GM21528 (cell line): ENCODE measurements around the gene CLRN3.

Experiments used
- ATAC-seq: cut with Tn5 transposase; IDR thresholded peaks from one replicate; pipeline ENCODE4 v1.9.1; 2021; ENCODE audit warnings: mild to moderate bottlenecking, moderate library complexity; ENCODE audit not compliant: unreplicated experiment, low FRiP score

CLRN3 gene

DNA sequence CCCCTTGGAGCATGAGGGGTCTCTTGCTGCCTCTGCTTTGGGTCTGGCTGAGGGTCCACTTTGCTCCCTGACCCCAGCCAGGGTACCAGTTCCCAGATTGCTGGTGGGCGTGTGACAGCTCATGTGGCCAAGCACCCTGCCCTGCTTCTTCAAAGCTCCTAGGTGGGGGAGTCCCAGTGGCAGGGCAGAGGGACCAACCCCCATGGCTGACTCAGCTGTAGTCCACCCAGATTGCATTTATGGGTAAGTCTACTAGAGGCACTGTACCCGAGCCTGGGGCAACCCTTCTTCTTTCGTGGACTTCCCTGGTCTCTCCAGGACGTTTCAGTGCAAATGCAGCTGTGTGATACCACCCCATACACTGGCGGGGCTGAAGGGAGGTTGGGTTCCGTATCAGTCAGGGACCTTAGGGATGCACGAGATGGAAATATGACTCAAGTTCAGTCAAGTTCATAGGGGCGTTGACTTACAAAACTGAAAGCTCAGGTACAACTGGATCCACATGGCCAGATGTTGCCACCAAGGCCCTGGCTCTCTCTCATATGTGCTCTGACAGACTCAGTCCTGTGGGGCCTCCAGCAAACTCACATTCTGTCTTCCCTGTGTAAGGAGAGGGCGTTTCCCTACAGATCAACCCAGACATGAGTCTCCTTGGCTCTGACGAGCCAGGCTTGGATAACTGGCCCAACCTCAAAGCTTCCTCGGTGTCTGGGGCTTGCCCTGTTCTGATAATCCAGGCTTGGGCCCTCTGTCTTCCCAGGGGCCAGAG lies 27.7 kb upstream of the CLRN3 start:
- ATAC-seq: no peak

DNA sequence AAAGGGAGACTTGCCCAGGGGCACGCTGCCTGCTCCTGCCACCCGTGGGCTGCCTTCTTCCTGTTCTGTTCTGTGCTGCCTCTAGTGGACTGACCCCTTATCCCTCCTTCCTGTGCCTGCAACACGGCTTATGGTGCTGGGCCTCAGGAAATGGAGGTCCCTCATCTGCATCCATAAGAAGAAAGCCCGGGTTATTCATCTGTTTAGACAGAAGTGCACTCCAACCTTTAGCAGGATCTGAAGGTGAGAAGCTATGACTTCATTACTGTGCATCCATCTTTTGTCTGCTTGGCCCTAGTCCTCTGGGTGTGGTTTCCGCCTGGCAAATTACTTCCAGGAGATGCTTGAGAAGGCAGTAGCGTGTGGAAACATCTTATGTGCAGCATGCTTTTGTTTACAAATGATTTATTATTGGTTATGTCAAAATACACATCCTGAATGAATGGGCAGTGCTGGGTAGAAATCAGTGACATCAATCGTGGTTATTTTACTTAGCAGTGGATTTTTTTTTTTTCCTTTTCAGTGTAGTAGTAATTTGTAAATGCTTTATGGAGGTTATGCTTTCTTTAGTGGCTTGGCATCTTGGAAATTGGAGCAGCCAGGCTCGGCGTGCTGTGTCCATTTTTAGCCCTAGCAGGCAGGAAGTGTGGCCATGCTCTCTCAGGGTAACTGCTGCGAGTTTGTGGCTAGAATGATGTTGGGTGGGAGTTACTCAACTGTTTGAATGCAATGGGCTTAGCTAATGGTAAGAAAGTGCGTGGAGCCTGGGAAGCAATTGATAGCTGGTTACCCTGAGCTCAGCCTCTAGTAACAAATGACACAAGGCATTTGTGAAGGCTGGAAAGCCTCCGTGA lies 26.9 kb upstream of the CLRN3 start:
- ATAC-seq: no peak

DNA sequence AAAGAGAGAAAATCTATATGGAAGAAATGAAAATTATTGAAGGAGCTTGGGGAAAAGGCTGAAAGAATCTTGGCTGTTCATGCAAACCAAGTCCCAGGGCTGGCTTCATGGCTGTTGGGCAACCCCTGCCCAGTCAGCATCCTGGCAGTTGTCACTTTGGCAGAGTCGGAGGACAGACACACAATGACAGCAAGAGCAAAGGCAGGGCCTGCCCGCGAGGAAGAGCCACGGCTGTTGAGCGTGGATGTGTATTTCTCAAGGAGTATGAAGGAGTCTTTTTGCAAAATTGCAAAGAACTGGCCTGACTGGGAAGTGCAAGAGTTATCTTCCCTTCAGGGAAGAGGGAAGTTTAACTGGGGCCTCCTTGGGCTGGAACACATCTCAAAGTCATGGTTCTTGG lies 25.8 kb upstream of the CLRN3 start:
- ATAC-seq: no peak

DNA sequence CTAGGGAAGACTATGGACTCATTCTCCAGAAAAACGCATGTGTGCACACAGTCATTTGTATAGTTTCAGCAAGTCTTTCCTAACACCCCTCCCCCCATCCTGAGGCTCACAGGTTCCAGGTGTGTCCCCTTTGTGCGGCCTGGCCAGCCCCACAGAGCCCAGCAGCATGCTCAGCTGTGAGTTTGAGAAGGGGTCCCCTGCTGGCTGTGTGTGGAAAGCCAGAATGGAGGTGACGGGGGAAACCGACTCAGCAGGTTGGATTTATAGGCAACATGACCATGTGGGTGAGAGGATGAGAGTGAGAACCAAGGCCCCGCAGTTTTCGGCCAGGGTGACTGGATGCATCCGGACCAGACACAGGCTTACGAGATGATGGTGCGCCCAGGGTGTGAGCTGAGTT lies 24.1 kb upstream of the CLRN3 start:
- no peak for ATAC-seq

DNA sequence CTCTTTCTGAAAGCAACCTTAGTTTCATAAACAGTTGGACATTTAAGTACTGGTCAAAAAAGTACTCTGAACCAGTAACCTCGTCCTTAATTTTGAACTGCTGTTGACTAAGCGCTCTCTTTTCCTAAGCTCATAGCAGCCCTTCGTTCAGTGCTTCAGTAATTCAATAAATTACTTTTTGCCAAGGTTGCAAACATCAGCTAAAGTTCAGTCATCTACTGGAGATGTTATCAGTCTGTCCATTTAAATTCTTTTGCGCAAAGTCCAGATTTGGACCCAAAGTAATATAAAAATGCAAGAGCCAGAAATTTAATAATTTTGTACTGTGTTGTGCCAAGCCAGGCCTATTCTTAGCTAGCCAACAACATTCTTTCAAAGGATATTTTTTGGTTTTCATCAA lies 22.6 kb upstream of the CLRN3 start:
- no peak for ATAC-seq

DNA sequence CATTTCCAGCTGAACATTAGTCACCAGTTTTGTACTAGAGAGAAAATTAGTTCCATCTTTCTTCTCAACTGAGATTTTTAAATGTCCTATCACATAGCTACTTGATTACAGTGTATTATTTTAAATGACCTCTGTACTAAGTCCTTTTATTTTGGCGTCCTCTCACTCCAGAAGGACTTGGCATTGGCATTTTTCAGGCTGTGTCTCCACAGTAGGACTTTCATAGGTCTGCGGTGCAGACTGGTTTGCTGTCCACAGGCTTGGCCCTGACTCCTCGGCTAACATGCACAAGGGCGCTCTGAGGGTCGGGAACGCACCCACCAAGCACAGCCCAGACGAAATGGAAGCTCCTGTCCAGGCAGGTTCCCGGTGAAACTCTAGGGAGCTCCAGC lies 20.6 kb upstream of the CLRN3 start:
- ATAC-seq: no peak

DNA sequence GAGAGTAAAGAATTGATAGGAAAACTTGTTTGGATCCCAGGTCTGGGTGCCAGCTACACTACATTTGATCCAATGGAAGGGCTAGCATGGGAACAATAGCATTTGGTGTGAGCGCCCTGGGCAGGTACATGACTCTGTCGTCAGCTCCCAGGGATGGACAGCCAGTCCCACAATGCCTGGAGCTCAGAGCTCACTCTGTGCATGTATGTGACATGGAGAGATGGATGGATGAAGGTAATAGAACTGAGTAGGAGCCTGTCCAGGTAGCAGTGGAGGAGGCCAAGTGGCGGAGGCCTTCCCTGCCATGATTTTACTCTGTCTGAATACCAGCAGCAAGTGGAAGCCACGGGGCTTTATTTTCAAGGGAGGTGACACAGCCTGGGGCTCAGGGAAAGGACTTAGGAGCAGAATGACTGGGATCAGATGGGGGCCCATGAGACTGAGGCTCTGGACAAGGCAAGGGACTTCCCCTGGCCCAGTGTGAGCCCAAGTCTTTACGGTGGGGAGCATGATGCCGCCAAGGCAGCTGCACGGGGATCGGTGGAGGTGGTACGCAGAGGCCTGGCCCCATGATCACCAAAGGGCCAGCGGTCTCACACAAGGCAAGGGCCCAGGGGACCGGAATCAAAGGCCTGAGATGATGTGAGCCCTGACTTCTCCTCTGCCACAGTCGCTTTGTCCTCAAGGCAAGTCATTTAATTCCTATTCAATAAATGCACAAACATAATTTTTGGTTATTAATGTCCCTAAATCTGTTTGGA lies 20.0 kb upstream of the CLRN3 start:
- ATAC-seq: no peak

DNA sequence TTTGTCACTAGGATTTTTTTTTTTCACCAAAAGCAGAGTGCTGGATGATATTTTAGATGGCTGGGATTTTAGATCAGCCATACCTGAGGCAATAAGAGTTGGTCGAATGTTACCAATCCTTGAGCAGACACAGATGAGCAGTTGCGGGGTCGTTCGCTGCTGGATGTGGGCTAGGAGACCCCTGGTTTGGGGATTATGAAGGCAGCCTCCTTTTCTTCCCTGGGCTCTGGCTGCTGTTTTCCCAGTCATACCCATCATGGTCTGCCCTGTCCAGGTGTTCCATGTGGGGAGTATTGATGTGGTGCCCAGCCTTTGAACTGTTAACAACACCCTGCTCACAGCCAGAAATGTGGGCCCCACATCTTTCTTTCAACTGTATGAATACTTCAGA lies 19.1 kb upstream of the CLRN3 start:
- ATAC-seq: no peak

DNA sequence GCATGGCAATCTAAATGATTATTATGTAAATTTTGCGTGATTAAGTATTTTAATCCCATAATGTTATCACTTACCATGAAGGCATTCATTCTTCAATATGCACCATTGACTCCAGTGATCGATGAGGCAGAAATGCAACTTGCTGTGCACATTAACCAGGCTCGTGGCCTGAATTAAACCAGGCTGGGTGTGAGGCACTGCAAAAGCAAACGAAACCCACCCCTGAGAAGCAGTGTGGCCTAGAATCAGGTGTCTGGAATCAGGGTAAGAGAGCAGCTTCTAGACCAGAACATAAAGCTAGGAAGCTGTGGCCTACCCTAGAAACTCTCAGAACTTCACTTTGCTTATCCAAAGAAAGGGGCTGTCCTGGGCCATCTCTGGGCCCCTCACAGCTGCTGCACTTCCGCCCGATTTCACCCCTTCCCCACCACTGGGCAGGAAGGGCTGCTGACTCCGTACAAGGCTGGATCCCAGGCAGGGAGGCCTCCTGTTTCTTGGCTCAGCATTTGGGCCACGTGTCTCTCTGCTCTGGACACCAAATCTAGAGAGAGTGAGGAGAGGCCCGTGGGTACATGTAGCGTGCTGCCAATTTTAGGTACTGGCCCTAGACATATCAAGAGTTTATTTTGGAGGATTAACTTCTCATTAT lies 18.6 kb upstream of the CLRN3 start:
- no peak for ATAC-seq

DNA sequence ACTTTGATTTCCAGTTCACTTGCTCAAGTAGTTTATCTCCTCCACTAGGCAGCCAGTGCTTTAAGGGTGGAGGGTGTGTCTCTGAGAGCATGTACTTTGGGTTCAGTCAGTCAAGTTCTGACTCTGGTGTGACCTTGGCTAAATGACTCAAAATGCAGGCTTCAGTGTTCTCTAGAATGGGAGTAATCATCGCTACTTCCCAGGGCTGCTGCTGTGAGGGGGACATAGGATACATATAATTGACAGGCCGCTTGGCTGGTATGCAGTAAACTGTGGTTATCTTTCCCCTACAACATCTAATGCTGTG lies 17.7 kb upstream of the CLRN3 start:
- ATAC-seq: no peak

DNA sequence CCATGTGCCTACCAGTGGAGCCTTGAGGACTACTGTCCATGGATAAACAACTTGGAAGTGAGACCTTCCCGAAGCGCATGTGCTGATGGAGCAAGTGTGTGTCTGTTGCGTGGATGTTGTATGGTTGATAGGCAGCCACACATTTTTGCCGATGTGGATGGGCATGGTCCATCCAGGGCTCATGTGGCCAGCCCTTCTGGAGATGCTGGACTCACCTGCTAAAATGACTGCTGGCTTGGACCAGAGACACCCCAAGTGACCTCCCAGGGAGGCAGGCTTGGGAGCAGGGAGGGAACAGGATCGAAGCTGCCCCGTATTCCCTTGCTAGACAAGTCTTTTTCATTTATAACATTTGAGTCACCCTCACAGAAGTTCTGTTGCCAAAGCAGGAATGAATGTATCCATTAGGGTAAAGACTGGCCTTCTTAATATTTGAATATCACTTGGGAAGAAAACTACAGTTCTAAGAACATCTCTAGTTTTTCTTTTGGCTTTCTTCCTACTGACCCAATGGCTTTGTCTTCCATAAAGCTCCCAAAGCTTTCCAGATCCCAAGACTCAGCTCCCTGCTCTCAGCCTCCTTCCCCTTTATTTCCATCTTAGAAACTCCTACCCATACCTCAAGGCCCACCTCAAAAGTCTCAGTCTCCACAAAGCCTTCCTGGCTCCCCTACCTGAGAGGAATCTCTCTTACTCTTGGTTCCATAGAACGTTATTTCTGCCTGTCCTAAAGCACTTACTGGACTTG lies 17.1 kb upstream of the CLRN3 start:
- no peak for ATAC-seq

DNA sequence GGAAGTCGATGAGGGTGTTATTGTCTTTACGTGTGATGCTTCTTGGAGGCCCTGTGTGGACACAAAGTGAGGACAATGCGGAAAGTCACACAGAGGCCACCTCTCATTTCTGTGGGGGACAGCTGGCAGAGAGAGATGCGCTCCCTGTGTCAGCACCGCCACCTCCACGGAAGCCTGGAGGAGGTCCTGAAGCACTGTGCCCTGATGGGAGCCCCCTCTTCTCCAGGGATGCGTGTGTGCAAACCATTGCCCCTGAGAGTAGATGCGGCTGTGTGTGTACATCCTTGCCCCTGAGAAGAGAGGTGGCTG lies 16.2 kb upstream of the CLRN3 start:
- no peak for ATAC-seq

DNA sequence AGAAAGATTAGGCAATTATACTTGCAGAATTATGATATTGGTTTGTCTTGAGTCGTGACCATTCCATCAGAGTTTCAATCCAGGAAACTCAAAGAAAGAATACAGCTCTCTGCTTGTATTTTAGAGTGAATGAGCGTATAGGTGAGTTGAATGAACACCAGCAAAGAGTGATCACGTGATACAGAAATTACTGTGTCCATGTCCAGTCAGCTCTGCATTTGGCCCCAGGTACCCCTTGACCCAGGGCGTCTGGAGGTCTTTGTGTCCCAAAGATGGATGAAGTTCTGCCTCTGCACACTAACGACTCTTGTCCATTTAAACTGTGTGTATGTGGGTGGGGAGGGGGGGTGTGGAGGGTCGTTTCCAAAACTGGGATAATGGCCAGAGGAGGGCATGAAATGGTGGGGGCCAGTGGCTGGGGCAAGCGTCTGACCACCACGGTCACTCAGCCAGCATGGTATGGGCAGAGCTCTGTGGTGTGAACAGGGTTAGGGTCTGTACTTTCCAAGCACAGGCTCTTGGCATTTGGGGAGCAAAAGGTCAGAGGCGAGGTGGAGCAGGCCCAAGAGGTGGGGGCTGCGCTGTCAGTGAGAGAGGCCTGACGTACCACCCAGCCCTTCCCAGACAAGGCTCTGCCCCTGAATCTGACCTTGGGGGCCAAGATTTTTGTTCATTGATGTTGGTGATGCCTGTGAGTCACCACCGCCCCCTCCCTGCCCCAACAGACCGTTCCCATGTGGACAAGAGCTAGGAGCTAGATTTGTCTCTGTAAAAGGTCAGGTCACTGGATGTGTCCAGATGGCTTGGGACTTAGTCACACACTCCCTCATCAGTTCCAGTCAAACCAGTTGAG lies 15.6 kb upstream of the CLRN3 start:
- no peak for ATAC-seq

DNA sequence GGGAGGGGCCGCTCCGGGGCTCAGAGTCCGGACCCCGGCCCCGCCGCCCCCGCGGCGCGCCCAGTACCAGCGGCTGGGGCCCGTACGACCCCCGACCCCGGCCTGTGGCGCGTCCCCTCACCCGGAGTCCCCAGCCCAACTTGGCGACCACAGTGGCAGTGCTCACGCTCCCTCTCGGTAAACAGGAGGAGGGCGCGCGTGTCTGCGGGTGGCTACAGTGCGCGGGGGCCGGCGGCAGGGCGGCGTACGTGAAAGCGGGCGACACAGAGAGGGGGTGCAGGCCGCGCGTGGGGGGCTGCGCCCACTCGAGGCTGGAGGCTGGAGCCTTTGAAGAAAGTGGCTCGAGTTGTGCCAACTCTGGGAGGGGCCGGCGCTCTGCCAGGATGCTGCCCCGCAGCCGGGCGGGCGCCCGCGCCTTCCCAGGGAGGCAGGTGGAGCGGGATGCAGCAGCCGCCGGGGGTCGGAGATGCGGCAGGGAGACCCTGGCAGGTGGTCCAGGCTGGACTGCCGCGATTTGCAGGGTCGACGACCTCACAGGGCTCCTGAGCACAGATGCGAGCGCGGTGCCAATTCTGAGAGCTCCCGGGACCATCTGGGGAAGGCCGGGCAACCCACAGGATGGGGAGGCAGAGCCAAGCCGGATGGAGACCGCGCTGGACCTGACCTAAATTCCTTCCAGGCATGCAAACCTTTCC lies 14.8 kb upstream of the CLRN3 start:
- no peak for ATAC-seq

DNA sequence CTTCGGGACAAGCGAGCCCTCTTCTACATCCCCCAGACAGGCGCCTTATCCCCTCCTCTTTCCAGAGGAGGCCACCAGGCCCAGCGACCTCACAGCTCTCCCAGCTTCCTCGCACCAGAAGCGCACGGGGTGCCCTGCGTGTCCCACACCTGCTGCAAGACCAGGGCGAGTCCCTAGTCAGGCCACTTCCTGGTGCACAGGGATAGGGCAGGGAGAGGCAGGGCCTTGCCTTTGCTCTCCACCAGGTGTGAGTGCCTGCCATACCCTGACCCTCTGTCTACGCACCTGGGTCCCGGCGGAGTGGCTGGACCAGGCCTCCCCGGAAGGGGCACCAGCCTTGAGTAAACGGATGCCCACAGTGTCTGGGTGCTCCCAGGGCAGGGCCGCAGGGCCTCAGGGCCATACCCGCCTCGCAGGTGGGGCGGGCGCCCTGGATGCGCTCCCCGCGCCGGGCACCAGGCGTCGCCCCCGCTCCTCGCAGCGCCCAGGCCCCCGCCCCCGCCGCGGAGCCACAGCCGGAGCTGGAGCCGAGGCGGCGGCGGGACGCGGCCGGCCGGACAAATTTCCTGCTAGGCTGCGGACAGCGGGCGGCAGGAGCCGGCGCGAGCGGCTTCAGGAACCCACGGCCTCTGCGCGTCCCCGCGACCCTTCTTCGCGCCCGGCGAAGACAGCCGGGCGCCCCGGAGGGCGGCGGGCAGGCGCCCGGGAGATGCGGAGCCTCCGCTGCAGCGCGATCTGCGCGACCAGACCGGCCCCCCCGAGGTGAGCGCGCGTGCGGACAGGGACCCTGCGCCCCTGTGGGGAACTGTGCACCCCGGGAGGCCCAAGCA lies 14.0 kb upstream of the CLRN3 start, which contains the start of gene PTPRE:
Gene PTPRE, plus strand, starts transcription at position 556 of the 830 bp plus-strand sequence. CDS start 133,779 bp downstream, outside the sequence.
- ATAC-seq: peak; percentile 97

DNA sequence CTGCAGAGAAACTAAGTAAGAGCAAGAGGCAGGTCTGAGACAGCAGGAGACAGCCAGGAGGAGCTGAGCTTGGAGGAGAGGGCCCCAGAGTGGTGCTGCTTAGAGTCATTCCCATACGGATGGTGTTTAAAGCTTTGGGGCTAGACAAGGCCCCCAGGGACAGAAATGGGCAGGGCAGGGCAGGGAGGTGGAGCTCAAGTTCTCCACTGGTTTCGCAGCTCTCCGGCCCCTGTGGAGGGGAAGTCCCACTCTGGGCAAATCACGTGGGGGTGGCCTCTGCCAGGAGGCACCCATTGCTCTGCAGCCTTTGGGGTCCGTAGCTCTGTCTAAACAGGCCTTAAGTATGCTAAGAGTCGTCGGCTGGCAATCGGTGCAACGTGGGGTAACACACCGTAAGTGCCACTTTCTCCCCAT lies 13.1 kb upstream of the CLRN3 start:
- ATAC-seq: no peak

DNA sequence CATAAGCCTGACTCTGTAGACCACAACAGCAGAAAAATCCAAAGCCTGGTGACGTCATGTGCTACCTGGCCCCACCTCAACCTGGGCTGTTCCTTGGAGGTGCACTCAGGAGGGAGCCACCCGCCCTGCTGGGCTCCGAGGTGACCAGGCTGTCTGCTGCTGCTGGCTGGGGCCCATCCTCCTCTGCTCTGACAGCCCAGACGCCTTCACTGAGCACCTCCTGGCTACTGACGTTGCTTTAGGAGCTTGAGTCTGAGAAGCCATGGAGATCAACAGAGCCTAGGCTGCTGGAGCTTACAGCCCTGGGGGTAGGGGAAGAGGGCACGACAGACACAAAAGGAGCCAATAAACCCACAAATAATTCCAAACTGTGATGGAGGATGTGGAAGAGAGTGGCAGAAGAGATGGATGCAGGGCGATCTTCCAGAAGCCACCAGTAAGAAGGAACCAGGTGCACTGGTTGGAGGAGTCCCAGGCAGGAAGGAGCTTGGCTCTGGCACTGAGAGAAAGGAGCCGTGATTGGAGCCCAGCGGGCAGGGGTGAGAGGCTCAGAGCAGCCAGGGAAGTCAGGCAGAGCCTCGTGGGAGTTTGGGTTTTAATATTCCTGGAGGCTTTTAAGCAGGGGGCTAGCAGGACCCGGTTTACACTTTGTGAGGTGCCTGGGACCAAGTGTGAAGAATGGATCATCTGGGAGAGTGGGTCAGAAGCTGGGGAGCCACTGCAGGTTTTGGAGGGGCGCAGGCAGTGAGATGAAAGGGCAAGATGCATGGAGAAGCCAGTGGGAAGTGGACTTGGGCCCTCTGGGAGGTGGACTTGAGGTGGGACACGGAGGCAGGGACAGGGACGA lies 12.5 kb upstream of the CLRN3 start:
- no peak for ATAC-seq
